GM19395 (cell line): Measurements from ENCODE around the gene ATP4A.

Experiments
- ATAC-seq: cut with Tn5 transposase; IDR thresholded peaks from one replicate; pipeline ENCODE4 v1.9.1; 2021; ENCODE audit warnings: mild to moderate bottlenecking, moderate library complexity; ENCODE audit not compliant: unreplicated experiment

Gene ATP4A

DNA sequence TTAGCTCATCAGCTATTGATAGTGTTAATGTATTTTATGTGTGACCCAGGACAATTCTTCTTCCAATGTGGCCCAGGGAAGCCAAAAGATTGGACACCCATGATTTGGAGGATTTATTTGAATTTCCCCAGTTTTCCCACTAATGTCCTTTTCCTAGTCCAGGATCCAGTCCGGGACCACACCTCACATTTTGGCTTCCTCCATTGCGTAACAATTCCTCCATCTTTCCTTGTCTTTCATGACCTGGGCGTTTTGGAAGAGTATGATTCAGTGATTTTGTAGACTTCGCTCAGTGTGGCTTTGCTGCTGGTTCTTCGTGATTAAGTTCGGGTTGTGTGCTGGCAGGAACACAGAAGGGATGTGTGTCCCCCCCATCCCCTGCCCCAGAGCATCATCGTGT, 3.3 kb upstream of the ATP4A start:
- no peak for ATAC-seq

DNA sequence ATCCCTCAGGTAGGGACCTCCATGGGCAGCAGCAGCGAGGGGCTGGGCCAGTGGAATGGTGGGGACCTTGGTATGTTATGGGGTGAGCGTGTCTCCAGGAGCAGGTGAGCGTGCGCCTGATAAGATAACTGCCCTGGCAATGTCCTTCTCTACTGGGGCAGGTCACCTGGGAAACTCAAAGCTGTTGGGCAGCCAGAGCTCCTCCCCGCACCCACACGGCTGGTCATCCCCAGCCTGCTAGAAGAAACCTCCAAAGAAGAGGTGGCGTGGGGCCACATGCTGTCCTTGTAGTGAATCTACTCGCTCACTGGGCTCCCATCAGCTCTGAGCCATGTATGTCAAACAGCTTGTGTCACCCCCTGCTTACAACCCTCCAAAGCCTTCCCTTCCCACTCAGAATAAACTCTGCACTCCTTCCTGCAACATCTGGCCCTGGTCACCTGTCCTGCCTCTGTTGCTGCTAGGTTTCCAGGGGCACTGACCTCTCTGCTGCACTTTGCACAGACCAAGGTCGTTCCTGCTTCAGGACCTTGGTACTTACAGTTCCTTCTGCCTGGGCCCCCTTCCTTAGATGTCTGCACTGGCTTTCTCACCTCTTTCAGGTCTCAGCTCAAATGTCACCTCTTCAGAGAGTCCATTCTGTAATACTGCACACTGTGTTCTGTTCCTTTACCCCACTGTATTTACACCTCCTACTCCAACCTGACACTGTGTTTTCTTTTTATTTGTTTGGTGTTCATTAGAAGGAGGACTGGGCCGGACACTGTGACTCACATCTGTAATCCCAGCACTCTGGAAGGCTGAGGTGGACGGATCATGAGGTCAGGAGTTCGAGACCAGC, 1.8 kb upstream of the ATP4A start:
- no peak for ATAC-seq

DNA sequence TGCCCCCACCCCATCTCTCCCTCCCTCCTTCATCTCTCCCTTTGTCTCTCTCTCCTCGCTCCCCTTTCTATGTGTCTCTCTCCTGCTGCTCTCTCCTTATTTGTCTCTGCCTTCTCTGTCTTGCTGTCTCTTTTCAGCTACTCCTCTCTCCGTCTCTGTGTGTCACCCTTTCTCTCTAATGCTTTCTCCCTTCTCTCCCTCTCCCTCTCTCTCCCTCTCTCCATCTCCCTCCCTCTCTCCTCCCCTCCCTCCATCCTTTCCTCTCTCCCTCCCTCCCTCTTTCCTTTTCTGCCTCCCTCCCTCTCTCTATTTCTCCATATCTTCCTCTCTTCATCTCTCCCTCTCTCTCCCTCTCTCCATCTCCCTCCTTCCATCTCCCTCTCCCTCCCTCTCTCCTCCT, 682 bp downstream of the ATP4A start:
- ATAC-seq, result no peak

DNA sequence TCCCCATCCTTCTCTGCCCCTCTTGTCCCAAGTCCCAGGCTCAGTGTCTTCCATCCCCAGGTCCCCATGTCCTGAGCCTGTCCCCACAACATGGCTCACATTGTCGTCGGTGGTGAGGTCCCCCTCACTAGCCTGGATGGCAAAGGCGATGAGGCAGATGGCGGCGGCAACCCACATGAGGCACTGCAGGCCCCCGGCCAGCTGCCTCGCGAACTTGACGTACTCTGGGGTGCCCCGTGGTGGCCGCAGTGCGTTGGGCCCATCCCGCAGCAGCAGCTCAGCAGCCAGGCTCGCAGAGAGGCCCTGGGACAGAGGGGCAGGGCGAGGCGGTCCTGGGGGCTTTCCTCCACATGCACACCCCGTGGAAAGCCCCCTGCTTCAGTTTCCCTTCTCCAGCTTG, 1.1 kb downstream of the ATP4A start:
- ATAC-seq, result no peak

DNA sequence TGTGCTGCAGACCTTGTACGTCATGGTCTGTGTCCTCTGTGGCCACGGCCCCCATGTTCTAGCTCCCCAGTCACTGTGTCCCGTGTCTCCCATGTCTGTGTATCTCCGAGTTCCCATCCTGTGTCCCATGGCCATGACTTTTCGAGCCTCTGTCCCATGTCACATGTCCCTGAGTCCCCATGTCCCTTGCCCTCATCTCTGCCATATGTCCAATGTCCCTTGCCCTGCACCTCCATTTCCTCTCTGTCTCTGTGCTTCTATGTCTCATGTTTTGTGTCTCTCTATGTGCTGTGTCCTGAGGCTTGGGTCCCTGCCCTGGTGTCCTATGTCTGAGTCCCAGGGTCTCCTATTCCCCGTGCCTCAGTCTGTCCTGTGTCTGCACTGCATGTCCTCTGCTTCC, 2.0 kb downstream of the ATP4A start:
- ATAC-seq, result no peak

DNA sequence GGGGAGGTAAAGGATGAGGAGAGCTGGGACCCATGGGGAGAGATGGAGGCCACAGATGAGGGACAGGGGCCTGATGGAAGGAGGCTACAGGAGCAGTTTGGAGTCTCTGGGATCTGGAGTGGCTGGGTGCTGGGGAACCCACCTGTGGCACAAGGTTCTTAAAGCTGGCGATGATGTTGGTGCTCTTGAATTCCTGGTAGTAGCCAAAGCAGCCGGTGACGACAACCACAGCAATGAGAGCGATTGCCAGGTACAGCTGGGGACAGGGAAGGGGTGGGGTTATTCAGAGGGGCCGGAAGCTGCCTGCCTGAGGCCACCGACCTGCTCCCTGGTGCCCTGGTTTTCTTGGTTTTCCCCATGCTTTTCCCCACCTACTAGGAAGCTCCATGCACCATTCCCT, 2.8 kb downstream of the ATP4A start:
- no peak for ATAC-seq

DNA sequence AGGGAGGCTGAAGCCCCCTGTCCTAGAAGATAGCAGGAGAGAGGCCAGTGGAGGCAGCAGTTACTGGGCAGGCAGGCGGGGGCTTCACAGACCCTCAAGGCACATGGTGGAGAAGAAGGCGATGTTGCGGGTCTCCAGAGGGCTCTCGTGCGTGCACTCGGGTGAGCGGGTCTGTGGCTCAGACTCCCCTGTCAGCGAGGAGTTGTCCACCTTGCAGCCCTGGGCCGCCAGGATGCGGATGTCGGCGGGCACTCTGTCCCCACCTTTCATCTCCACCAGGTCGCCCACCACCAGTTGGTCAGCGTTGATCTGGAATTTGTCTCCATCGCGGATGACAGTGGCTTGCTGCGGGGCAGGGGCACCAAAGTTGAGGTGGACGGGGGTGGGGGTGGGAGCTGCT, 3.2 kb downstream of the ATP4A start:
- ATAC-seq, result no peak

DNA sequence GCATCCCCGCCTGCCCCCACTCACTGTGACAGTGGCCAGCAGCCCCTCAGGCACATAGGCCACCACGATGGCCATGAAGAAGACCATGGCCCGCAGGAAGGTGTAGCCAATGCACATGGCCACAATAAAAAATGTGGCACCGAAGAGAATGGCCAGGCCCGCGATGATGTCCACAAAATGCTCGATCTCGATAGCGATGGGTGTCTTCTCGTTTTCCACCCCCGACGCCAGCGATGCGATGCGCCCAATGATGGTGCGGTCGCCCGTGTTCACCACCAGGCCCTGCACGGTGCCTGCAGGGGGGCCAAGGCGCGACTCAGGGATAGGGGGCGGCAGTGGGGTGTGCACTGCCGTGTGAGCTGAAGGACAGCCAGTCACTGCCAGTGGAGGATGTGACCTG, 3.7 kb downstream of the ATP4A start:
- no peak for ATAC-seq

DNA sequence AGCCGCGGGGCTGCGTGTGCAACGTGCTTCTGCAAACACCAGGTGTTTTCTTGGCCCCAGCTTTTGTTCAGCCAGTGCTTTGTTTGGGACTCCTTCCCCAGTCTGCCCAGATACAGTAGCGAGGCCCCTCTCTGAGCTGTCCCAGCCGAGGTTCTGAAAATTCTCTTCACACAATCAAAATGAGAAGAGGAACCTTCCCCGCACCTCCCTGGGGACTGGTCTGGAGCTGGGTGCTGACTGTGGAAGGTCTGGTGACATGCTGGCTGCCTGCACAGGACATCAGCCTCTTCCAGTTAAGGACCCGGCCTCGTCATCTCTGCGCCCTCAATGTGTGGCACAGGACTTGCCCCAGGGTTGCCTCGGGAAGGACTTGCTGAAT, 4.2 kb downstream of the ATP4A start:
- ATAC-seq, result no peak

DNA sequence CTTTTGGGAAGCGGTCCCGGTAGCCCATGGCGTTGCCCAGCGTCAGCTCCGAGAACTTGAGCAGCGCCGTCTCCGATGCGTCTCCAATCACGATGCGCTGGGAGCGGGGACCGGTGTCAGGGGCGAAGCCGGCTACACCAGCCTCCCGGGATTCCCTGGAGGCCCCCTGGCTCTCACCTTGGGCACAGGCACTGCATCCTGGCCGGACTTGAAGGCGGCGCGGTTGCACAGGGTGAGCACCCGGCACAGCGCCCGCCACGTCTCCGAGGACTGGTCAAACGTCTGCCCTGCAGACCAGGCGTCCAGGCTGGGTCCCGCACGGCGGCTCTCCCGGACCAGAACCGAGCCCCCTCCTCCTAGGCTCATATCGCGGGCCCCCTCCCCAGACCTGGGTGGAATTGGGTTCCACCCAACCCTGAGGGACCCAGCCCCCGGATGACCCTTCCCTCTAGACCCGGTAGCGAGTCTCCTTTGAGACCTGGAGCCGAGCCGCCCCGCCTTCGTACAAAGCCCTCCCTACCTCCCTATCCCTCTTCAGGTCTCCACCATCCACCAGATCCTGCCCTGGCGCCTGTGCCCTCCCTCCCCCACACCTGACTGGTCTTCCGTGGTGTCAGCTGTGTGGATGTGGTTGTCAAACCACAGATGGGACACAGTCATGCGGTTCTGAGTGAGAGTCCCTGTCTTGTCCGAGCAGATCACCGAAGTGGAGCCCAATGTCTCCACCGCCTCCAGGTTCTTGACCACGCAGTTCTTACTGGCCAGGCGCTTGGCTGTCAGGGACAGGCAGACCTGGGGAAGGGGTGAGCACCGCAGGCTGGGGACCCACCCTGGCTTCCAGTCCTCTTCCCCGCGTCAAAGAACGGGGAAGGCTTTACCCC, 4.8 kb downstream of the ATP4A start:
- ATAC-seq, result no peak

DNA sequence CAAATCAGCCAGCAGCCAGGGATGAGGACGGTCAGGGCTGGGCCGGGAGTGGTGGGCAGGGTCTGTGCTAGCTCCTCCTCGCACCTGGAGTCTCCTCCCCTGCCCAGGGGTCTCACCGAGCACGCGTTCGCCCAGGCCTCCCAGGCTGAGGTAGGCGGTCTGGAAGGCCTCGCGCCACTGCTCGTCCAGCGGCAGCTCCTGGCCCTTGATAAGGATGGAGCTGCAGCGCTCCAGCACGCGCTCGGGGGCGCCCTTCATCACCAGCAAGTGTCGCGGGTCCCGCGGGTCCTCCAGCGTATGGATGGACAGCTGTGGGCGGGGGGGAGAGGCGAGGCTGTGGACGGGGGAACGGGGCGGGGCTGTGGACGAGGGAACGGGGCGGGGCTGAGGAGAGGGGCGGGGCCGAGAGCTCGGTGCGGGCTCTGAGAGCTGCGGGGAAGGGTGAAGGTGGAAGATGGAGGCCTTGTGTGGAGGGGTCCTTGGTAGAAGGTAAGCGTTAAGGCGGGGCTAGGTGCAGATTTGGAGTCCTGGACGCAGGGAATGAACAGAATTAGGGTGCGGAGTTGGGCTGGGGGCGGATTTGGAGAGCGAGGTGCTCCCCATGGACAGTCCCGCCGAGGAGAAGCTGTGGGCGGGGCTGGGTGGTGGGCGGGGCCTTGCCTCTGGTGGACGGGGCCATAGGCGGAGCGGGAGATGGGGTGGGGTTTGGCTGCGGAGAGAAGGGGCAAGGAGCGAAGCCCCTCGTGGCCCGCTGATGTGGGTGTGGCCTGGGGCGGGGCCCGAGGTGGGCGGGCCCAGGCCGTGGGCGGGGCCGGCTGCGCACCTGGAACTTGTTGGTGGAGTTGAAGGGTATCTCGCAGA, 5.7 kb downstream of the ATP4A start:
- ATAC-seq, result no peak

DNA sequence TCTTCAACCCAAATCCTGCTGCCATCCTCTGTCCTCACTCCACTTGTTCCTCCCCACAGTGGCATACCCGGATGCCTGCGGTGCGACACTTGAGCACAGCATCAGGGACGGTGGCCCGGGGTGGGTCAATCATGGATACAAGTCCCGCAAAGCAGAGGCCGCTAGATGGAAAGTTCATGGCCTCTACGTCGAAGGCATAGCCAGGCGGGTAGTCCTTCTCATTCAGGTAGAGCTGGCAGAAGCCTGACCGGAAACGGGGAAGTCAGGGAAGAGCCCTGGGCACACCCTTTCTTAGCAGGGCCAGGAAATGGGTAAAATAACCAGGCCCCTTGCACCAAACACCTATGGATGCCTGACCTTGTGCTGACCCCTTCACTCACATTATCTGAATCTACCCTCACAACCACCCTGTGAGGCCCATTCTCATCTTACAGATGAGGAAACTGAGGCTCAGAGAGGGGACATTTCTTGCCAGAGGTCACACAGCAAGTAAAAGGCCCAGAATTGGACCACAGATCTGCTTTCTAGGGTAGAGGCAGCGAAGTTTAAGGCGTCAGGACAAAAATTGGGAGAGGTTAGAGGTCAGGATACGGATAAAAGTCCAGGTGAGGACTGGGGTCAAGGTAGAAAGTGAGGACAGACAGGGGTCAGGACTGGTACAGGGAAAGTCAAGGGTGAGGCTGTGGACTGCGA, 6.5 kb downstream of the ATP4A start:
- no peak for ATAC-seq

DNA sequence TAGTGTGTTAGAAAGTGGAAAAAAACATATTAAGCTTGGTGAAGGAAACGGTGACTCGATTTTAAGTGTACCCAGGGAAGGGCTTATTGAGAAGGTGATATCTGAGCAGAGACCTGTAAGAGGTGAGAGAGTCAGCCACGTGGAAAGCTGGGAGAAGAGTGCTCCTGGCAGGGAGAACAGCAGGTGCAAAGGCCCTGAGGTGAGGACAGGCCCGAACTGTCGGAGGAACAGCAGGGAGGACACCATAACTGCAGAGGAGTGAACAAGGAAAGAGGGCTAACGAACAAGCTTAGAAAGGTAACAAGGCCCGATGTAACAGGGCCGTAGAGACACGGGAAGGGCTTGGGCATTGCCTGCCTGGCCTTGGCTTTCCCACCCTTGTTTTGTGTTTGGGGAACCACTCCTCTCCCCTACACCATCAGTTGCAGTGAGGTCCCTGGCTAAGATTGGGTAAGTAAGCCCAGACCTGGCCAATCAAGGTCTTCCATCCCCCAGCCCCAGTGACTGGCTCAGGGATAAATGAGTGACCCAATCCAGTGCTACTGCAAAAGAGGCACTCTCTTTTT, 7.3 kb downstream of the ATP4A start:
- ATAC-seq, result no peak

DNA sequence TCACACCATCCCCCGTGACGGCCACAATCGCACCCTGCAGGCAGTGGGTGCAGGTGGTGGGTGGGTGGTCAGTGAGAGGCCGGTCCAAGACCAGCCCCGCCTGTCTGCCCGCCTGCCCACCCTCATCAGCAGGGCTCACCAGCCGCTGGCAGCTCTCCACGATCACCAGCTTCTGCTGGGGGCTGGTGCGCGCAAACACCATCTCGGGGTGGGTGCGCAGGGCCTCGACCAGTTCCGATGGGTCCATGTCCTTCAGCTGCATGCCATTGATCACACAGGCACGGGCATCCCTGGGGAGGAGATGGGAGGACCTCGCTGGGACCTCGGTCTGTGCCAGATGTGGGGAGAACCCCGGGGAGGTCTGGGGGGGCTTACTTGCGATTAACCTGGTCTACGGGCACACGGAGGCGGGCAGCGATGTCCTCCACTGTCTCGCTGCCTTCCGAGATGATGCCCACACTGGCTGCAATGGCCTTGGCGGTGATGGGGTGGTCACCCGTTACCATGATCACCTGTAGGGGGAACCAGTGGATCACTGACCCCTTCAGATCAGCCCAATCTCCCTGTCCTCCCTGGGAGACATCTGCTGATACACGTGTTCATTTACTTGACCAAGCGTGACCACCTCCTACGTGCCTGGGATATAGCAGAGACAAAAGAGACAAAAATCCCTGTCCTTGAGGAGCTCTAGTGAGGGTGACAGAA, 8.0 kb downstream of the ATP4A start:
- ATAC-seq, result no peak

DNA sequence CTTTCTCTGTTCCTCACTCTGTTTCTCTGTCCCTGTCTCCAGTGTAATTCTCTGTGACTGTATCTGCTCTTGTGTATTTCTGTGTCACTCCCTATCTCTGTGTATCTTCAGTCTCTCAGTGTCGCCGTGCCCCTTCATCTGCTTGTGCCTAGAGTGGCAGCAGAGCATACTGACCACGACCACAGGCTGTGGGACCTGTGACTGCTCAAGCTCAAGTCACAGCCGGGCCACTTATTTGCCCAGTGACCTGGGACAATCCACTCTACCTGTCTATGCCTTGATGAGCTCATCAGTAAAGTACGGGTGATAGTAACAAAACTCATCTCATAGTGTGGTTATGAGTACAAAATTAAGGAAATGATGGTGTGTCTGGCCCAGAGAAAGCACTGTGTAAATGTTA, 9.4 kb downstream of the ATP4A start:
- ATAC-seq, result no peak

DNA sequence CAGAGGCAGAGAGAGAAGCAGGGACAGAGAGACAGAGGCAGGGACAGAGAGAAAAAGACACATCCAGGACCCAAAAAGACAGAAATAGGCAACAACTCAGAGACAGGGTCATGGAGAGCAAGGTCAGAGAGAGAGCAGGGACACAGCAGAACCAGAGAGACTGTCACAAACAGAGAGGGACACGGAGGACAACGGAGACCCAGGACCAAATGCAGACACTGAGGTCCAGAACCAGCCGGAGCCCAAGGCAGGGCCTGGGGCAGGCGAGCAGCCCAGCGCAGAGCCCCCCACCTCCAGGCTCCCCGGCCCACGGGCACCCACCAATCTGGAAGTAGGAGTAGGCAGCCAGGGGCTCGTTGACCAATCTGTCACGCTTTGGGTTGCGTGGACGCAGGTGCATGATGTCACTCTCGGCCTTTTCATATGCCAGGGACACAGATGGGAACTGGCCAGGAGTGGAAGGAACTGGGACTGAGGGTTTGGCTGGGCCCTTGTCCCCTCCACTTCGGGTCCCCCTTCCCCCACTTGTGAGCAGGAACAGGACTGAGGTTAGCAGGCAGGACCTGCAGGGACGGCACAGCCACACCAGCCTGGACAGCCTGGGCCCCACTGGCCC, 10.0 kb downstream of the ATP4A start:
- ATAC-seq, result no peak

DNA sequence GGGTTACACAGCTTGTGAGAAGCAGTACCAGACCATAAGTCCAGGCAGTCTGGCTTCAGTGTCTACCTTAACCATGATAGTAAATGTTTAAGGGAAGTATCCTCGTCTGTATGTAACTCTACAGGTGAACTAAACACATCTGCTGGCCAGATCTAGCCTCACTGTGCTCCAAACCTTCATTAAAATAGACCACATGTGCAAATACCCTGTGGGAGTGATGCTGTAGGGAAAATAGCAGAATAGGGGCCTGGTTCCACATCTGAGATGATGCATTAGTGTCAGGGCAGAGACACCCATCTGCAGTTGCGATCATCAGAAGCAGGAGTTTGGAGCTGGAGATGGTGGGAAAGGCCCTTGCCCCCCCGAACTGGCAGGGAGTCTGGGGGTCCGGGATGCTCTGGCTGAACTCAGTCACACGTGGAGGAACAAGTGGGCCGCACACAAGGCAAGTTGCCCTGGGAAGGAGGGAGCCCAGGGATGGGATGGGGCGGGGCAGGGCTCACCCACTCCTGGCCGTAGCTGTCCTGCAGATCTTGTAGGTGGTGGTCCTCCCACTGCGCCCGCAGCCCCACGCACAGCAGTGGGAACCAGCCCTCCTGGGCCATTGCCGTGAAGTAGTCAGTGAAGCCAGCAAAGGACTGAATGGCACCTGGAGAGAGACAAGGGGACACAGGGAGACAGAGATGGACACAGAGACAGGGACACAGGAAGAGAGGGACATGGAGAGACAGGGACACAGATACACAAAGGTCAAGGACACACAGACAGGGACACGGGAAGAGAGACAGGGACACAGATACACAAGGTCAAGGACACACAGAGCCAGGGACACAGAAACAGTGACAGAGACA, 10.7 kb downstream of the ATP4A start:
- no peak for ATAC-seq

DNA sequence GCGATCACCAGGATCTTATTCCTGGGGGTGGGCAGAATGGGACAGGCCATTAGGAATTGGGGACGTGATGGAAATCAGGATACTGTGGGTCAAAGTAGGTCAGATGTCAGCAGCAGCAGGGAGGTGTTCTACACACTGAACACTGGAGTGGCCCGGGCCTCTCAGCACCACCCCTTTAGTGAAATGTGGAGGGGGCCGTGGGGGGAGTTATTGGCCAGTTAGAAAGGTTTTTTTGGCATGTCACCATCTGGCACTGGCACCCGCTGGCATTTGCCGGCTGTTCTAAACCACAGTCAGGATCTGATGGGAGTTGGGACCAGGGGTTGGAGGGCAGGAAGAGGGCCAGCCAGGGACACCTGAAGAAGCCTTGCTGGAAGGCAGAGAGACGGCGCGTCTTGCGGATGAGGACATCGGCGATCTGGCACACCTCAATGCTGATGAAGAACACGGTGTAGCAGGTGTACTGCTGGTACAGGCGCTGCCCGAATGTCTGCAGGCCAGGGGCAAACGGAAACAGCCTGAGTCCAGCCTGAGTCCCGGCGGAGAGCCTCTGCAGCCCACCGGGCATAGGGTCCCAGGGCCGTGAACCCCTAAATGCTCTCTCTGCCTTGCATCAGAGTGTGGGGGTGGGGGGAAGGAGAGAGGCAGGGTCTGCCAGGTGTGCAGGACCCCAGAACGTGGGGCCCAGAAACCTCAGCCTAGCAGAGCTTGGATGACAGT, 12.2 kb downstream of the ATP4A start:
- no peak for ATAC-seq
